Measurements from ENCODE around the gene MINDY3.

MINDY3 gene

GRCh38 chr10:15847481-15847880 is 12.8 kb downstream of the MINDY3 start:
- no CpG with 5 or more reads among the region's 4 CpGs for WGBS (ENCODE audit: insufficient coverage)
- ChIA-PET POLR2A (no interaction called here), CTCF (no interaction called here)
- Histone ChIP-seq H3K27ac (ENCODE audit: insufficient read depth in 1 of 2, low read depth in 1 of 2, low read length in 2 of 2, poor library complexity in 1 of 2, severe bottlenecking in 2 of 2) (no peak overlapping the region), H3K36me3 (ENCODE audit: control insufficient read depth in 4 of 4, insufficient read depth in 4 of 4, low read length in 3 of 4) (peaks cover 0 to 12% (median 6%) of the 10 kb centered on the region in 4 experiments), H3K27me3 (replicated peaks in 2 of 5; ENCODE audit: control insufficient read depth in 4 of 5, insufficient read depth in 5 of 5, low read length in 4 of 5) (no peaks in the 10 kb centered on the region), H3K9me3 (ENCODE audit: control extremely low read depth in 1 of 5, control insufficient read depth in 4 of 5, insufficient read depth in 2 of 5, low read depth in 1 of 5, low read length in 4 of 5) (peaks cover 1 to 21% (median 7%) of the 10 kb centered on the region in 5 experiments), H3K4me3 (ENCODE audit: control insufficient read depth in 1 of 7, extremely low read depth in 1 of 7, insufficient read depth in 4 of 7, low read depth in 2 of 7, low read length in 6 of 7) (no peak overlapping the region), H3K4me1 (ENCODE audit: control extremely low read depth in 1 of 4, control insufficient read depth in 4 of 4, insufficient read depth in 4 of 4, low read length in 3 of 4) (peaks cover 0 to 12% (median 4%) of the 10 kb centered on the region in 4 experiments)
- no peak for DNase-seq

GRCh38 chr10:15844517-15844916 is 15.8 kb downstream of the MINDY3 start:
- no peaks in the 10 kb centered on the region for H3K9me3 ChIP-seq (ENCODE audit: control extremely low read depth in 1 of 5, control insufficient read depth in 4 of 5, insufficient read depth in 2 of 5, low read depth in 1 of 5, low read length in 4 of 5)
- ChIA-PET CTCF (interaction anchor here (0.6 kb wide), 1 partner anchor 819 kb away, joined by 4 read pairs; no protein-coding TSS in a partner anchor), POLR2A (no interaction called here)
- peaks cover 0 to 7% (median 4%) of the 10 kb centered on the region in 4 experiments for H3K36me3 ChIP-seq (ENCODE audit: control insufficient read depth in 4 of 4, insufficient read depth in 4 of 4, low read length in 3 of 4)
- no peak overlapping the region for H3K4me3 ChIP-seq (ENCODE audit: control insufficient read depth in 1 of 7, extremely low read depth in 1 of 7, insufficient read depth in 4 of 7, low read depth in 2 of 7, low read length in 6 of 7)
- DNase-seq, result no peak
- peaks cover 0 to 29% (median 13%) of the 10 kb centered on the region in 4 experiments for H3K4me1 ChIP-seq (ENCODE audit: control extremely low read depth in 1 of 4, control insufficient read depth in 4 of 4, insufficient read depth in 4 of 4, low read length in 3 of 4)
- H3K27ac ChIP-seq (ENCODE audit: insufficient read depth in 1 of 2, low read depth in 1 of 2, low read length in 2 of 2, poor library complexity in 1 of 2, severe bottlenecking in 2 of 2), result no peak overlapping the region
- no peaks in the 10 kb centered on the region for H3K27me3 ChIP-seq (replicated peaks in 2 of 5; ENCODE audit: control insufficient read depth in 4 of 5, insufficient read depth in 5 of 5, low read length in 4 of 5)

GRCh38 chr10:15843695-15844094 is 16.6 kb downstream of the MINDY3 start:
- ChIA-PET CTCF (interaction anchor here (0.9 kb wide), 1 partner anchor 31 kb away, joined by 3 read pairs; no protein-coding TSS in a partner anchor), POLR2A (no interaction called here)
- no CpG with 5 or more reads among the region's 4 CpGs for WGBS (ENCODE audit: insufficient coverage)
- H3K36me3 ChIP-seq (ENCODE audit: control insufficient read depth in 4 of 4, insufficient read depth in 4 of 4, low read length in 3 of 4), result peaks cover 0 to 7% (median 3%) of the 10 kb centered on the region in 4 experiments
- H3K4me3 ChIP-seq (ENCODE audit: control insufficient read depth in 1 of 7, extremely low read depth in 1 of 7, insufficient read depth in 4 of 7, low read depth in 2 of 7, low read length in 6 of 7), result peak overlapping the region in 2 of 7 experiments; percentile 54 to 66
- no peaks in the 10 kb centered on the region for H3K9me3 ChIP-seq (ENCODE audit: control extremely low read depth in 1 of 5, control insufficient read depth in 4 of 5, insufficient read depth in 2 of 5, low read depth in 1 of 5, low read length in 4 of 5)
- peaks cover 0 to 29% (median 13%) of the 10 kb centered on the region in 4 experiments for H3K4me1 ChIP-seq (ENCODE audit: control extremely low read depth in 1 of 4, control insufficient read depth in 4 of 4, insufficient read depth in 4 of 4, low read length in 3 of 4)
- DNase-seq, result peak in 1 of 3 donors; percentile 23
- H3K27ac ChIP-seq (ENCODE audit: insufficient read depth in 1 of 2, low read depth in 1 of 2, low read length in 2 of 2, poor library complexity in 1 of 2, severe bottlenecking in 2 of 2), result peak overlapping the region in 1 of 2 experiments; percentile 61
- no peaks in the 10 kb centered on the region for H3K27me3 ChIP-seq (replicated peaks in 2 of 5; ENCODE audit: control insufficient read depth in 4 of 5, insufficient read depth in 5 of 5, low read length in 4 of 5)

- Histone ChIP-seq H3K27ac (ENCODE audit: insufficient read depth in 1 of 2, low read depth in 1 of 2, low read length in 2 of 2, poor library complexity in 1 of 2, severe bottlenecking in 2 of 2) (peak overlapping the region in 1 of 2 experiments; percentile 61), H3K9me3 (ENCODE audit: control extremely low read depth in 1 of 5, control insufficient read depth in 4 of 5, insufficient read depth in 2 of 5, low read depth in 1 of 5, low read length in 4 of 5) (no peaks in the 10 kb centered on the region), H3K4me1 (ENCODE audit: control extremely low read depth in 1 of 4, control insufficient read depth in 4 of 4, insufficient read depth in 4 of 4, low read length in 3 of 4) (peaks cover 0 to 29% (median 13%) of the 10 kb centered on the region in 4 experiments), H3K36me3 (ENCODE audit: control insufficient read depth in 4 of 4, insufficient read depth in 4 of 4, low read length in 3 of 4) (peaks cover 0 to 7% (median 2%) of the 10 kb centered on the region in 4 experiments), H3K27me3 (replicated peaks in 2 of 5; ENCODE audit: control insufficient read depth in 4 of 5, insufficient read depth in 5 of 5, low read length in 4 of 5) (no peaks in the 10 kb centered on the region), H3K4me3 (ENCODE audit: control insufficient read depth in 1 of 7, extremely low read depth in 1 of 7, insufficient read depth in 4 of 7, low read depth in 2 of 7, low read length in 6 of 7) (peak overlapping the region in 2 of 7 experiments; percentile 15 to 66)
- ChIA-PET CTCF (interaction anchor here (0.9 to 1.2 kb wide), 2 partner anchors 15 to 32 kb away, joined by 3 to 4 read pairs; no protein-coding TSS in a partner anchor), POLR2A (no interaction called here)
- DNase-seq, result peak in 2 of 3 donors; percentile 11 to 20
- WGBS (ENCODE audit: insufficient coverage), result 0% methylated on average over 1 of the region's 3 CpGs
These were observed 17.6 kb downstream of the MINDY3 start for GRCh38 chr10:15842556-15843169.

- WGBS (ENCODE audit: insufficient coverage), result no CpG with 5 or more reads among the region's 3 CpGs
- POLR2A ChIA-PET, result no interaction called here
These were observed 18.6 kb downstream of the MINDY3 start for GRCh38 chr10:15841696-15842095.

GRCh38 chr10:15836807-15837206 is 23.5 kb downstream of the MINDY3 start:
- DNase-seq, result no peak
- Histone ChIP-seq H3K27me3 (replicated peaks in 2 of 5; ENCODE audit: control insufficient read depth in 4 of 5, insufficient read depth in 5 of 5, low read length in 4 of 5) (no peaks in the 10 kb centered on the region), H3K4me3 (ENCODE audit: control insufficient read depth in 1 of 7, extremely low read depth in 1 of 7, insufficient read depth in 4 of 7, low read depth in 2 of 7, low read length in 6 of 7) (no peak overlapping the region), H3K27ac (ENCODE audit: insufficient read depth in 1 of 2, low read depth in 1 of 2, low read length in 2 of 2, poor library complexity in 1 of 2, severe bottlenecking in 2 of 2) (no peak overlapping the region), H3K4me1 (ENCODE audit: control extremely low read depth in 1 of 4, control insufficient read depth in 4 of 4, insufficient read depth in 4 of 4, low read length in 3 of 4) (peaks cover 0 to 11% (median 7%) of the 10 kb centered on the region in 4 experiments), H3K36me3 (ENCODE audit: control insufficient read depth in 4 of 4, insufficient read depth in 4 of 4, low read length in 3 of 4) (peaks cover 4 to 21% (median 10%) of the 10 kb centered on the region in 4 experiments), H3K9me3 (ENCODE audit: control extremely low read depth in 1 of 5, control insufficient read depth in 4 of 5, insufficient read depth in 2 of 5, low read depth in 1 of 5, low read length in 4 of 5) (no peaks in the 10 kb centered on the region)
- ChIA-PET CTCF (interaction anchor here (1.0 kb wide), 1 partner anchor 46 kb away, joined by 3 read pairs; no protein-coding TSS in a partner anchor), POLR2A (no interaction called here)
- WGBS (ENCODE audit: insufficient coverage), result 93% methylated on average over 2 of the region's 4 CpGs

More at GRCh38 chr10:15841696-15842095, 18.6 kb downstream of the MINDY3 start:
- H3K27ac ChIP-seq (ENCODE audit: insufficient read depth in 1 of 2, low read depth in 1 of 2, low read length in 2 of 2, poor library complexity in 1 of 2, severe bottlenecking in 2 of 2), result no peak overlapping the region
- H3K27me3 ChIP-seq (replicated peaks in 2 of 5; ENCODE audit: control insufficient read depth in 4 of 5, insufficient read depth in 5 of 5, low read length in 4 of 5), result no peaks in the 10 kb centered on the region
- H3K36me3 ChIP-seq (ENCODE audit: control insufficient read depth in 4 of 4, insufficient read depth in 4 of 4, low read length in 3 of 4), result peaks cover 0 to 6% (median 4%) of the 10 kb centered on the region in 4 experiments
- CTCF ChIA-PET, result no interaction called here
- H3K4me3 ChIP-seq (ENCODE audit: control insufficient read depth in 1 of 7, extremely low read depth in 1 of 7, insufficient read depth in 4 of 7, low read depth in 2 of 7, low read length in 6 of 7), result no peak overlapping the region
- no peaks in the 10 kb centered on the region for H3K9me3 ChIP-seq (ENCODE audit: control extremely low read depth in 1 of 5, control insufficient read depth in 4 of 5, insufficient read depth in 2 of 5, low read depth in 1 of 5, low read length in 4 of 5)
- H3K4me1 ChIP-seq (ENCODE audit: control extremely low read depth in 1 of 4, control insufficient read depth in 4 of 4, insufficient read depth in 4 of 4, low read length in 3 of 4), result peaks cover 0 to 29% (median 13%) of the 10 kb centered on the region in 4 experiments
- no peak for DNase-seq

GRCh38 chr10:15829495-15829894 is 30.8 kb downstream of the MINDY3 start:
- Histone ChIP-seq H3K36me3 (ENCODE audit: control insufficient read depth in 4 of 4, insufficient read depth in 4 of 4, low read length in 3 of 4) (peaks cover 13 to 25% (median 18%) of the 10 kb centered on the region in 4 experiments), H3K4me1 (ENCODE audit: control extremely low read depth in 1 of 4, control insufficient read depth in 4 of 4, insufficient read depth in 4 of 4, low read length in 3 of 4) (no peaks in the 10 kb centered on the region), H3K27me3 (replicated peaks in 2 of 5; ENCODE audit: control insufficient read depth in 4 of 5, insufficient read depth in 5 of 5, low read length in 4 of 5) (no peaks in the 10 kb centered on the region), H3K9me3 (ENCODE audit: control extremely low read depth in 1 of 5, control insufficient read depth in 4 of 5, insufficient read depth in 2 of 5, low read depth in 1 of 5, low read length in 4 of 5) (no peaks in the 10 kb centered on the region), H3K27ac (ENCODE audit: insufficient read depth in 1 of 2, low read depth in 1 of 2, low read length in 2 of 2, poor library complexity in 1 of 2, severe bottlenecking in 2 of 2) (no peak overlapping the region), H3K4me3 (ENCODE audit: control insufficient read depth in 1 of 7, extremely low read depth in 1 of 7, insufficient read depth in 4 of 7, low read depth in 2 of 7, low read length in 6 of 7) (no peak overlapping the region)
- DNase-seq, result no peak
- POLR2A ChIA-PET, result no interaction called here
- 93% methylated on average over 4 of the region's 4 CpGs for WGBS (ENCODE audit: insufficient coverage)
- CTCF ChIA-PET, result no interaction called here

All from common myeloid progenitor, CD34-positive (primary cell).